Parathyroid adenoma (tissue), 2 donors: ENCODE data around the gene ALOXE3.

Experiments used
- H2AFZ ChIP-seq: fragments of 300-600 bp; sonication (generic); one replicate; pipeline ENCODE4 v1.7.0; 2017; ENCODE audit warnings: antibody characterized with exemption, mild to moderate bottlenecking
- H3K27ac ChIP-seq: fragments of 300-600 bp; sonication (generic); one replicate; pipeline ENCODE4 v1.7.0; 2017
- H3K27me3 ChIP-seq: fragments of 300-600 bp; sonication (generic); one replicate; pipeline ENCODE4 v1.7.0; 2017; ENCODE audit warnings: low read length; ENCODE audit not compliant: control insufficient read depth, insufficient read depth
- H3K36me3 ChIP-seq: fragments of 300-600 bp; sonication (generic); one replicate; pipeline ENCODE4 v1.7.0; 2017; ENCODE audit warnings: low read length; ENCODE audit not compliant: control insufficient read depth, insufficient read depth
- H3K4me1 ChIP-seq: fragments of 300-600 bp; sonication (generic); one replicate; pipeline ENCODE4 v1.7.0; 2017; ENCODE audit warnings: control low read depth
- H3K4me2 ChIP-seq: fragments of 300-600 bp; sonication (generic); one replicate; pipeline ENCODE4 v1.7.0; 2017; ENCODE audit warnings: low read length
- H3K4me3 ChIP-seq: fragments of 300-600 bp; sonication (generic); one replicate; pipeline ENCODE4 v1.7.0; 2017; ENCODE audit warnings: low read depth, low read length
- H3K79me2 ChIP-seq: fragments of 300-600 bp; sonication (generic); one replicate; pipeline ENCODE4 v1.7.0; 2017; ENCODE audit warnings: control low read depth
- H3K9ac ChIP-seq: fragments of 300-600 bp; sonication (generic); one replicate; pipeline ENCODE4 v1.7.0; 2017; ENCODE audit warnings: mild to moderate bottlenecking
- H3K9me3 ChIP-seq: fragments of 300-600 bp; sonication (generic); one replicate; pipeline ENCODE4 v1.7.0; 2017; ENCODE audit warnings: low read length; ENCODE audit not compliant: control insufficient read depth
- TF ChIP-seq, protein P1 (sequence below): fragments of 300-600 bp; sonication (generic); IDR thresholded peaks from one replicate; pipeline ENCODE4 v1.7.0; 2017; ENCODE audit warnings: antibody characterized with exemption, mild to moderate bottlenecking
- donor health status: primary hyperparathyroidism.

The ALOXE3 gene

DNA sequence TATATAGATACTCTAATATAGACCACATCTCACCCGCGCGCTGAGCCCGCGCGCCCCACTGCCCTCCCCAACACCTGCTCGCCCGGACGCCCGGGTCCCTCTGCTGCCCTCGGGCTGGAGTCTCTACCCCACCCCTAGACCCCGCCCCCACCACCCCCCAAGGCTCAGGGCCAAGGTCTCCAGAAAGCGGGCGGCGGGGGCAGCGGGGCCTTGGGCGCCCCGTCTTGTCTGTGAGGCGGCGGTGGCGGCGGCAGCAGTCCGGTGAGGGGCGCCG, 3.0 kb upstream of the ALOXE3 start:
- TF ChIP-seq, protein P1, sequence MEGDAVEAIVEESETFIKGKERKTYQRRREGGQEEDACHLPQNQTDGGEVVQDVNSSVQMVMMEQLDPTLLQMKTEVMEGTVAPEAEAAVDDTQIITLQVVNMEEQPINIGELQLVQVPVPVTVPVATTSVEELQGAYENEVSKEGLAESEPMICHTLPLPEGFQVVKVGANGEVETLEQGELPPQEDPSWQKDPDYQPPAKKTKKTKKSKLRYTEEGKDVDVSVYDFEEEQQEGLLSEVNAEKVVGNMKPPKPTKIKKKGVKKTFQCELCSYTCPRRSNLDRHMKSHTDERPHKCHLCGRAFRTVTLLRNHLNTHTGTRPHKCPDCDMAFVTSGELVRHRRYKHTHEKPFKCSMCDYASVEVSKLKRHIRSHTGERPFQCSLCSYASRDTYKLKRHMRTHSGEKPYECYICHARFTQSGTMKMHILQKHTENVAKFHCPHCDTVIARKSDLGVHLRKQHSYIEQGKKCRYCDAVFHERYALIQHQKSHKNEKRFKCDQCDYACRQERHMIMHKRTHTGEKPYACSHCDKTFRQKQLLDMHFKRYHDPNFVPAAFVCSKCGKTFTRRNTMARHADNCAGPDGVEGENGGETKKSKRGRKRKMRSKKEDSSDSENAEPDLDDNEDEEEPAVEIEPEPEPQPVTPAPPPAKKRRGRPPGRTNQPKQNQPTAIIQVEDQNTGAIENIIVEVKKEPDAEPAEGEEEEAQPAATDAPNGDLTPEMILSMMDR, result no peak
- Histone ChIP-seq H3K9ac (no peak overlapping the region), H3K27me3 (peaks cover 2% of the 10 kb centered on the region), H3K4me3 (peak overlapping the region; percentile 80), H2AFZ (peak overlapping the region; percentile 87), H3K79me2 (no peaks in the 10 kb centered on the region), H3K9me3 (no peaks in the 10 kb centered on the region), H3K36me3 (no peaks in the 10 kb centered on the region), H3K27ac (peak overlapping the region; percentile 52), H3K4me1 (peaks cover 40% of the 10 kb centered on the region), H3K4me2 (peak overlapping the region; percentile 82)

DNA sequence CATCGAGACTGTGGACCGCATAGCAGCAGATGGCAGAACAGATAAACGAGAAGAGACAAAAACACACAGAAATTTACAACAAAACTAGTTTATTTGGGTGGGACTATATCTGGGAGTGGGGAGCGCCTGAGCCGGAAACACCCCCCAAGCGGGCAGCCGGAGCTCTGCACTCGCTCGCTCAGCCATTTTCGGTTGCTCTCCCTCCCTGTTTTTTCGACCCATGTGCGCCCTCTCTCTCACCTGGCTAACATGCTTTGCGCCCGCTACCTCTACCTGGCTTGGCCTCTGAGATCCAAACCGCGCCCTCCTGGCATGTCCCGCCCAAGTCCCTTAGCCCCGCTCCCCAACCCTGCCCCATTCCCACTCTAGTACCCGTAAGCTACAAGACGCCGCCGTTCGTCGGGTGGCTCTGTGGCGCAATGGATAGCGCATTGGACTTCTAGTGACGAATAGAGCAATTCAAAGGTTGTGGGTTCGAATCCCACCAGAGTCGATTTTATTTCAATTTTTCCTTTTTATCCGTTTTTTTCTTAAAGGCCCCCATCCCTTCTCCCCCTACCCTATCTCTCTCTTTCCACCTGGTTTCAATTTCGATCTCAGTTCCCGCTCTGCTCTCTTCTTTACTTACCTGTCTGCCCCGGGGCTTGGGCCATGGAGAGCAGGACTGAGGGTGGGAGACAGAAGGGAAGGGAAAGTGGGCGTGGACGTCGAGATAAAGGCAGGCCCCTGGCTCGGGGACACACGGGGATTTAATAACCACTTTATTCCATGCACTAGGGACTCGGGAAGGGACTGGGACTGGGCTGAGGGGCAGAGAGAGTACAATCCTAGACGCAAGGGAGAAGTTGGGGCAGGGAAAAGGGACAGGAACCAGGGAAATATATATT, 2.4 kb upstream of the ALOXE3 start:
- Histone ChIP-seq H3K36me3 (no peaks in the 10 kb centered on the region), H3K27ac (peak overlapping the region; percentile 78), H3K9ac (no peak overlapping the region), H2AFZ (peak overlapping the region; percentile 87), H3K4me1 (peaks cover 35% of the 10 kb centered on the region), H3K9me3 (no peaks in the 10 kb centered on the region), H3K27me3 (peaks cover 2% of the 10 kb centered on the region), H3K4me2 (peak overlapping the region; percentile 82), H3K4me3 (peak overlapping the region; percentile 58), H3K79me2 (no peaks in the 10 kb centered on the region)
- TF ChIP-seq, protein P1, result no peak

DNA sequence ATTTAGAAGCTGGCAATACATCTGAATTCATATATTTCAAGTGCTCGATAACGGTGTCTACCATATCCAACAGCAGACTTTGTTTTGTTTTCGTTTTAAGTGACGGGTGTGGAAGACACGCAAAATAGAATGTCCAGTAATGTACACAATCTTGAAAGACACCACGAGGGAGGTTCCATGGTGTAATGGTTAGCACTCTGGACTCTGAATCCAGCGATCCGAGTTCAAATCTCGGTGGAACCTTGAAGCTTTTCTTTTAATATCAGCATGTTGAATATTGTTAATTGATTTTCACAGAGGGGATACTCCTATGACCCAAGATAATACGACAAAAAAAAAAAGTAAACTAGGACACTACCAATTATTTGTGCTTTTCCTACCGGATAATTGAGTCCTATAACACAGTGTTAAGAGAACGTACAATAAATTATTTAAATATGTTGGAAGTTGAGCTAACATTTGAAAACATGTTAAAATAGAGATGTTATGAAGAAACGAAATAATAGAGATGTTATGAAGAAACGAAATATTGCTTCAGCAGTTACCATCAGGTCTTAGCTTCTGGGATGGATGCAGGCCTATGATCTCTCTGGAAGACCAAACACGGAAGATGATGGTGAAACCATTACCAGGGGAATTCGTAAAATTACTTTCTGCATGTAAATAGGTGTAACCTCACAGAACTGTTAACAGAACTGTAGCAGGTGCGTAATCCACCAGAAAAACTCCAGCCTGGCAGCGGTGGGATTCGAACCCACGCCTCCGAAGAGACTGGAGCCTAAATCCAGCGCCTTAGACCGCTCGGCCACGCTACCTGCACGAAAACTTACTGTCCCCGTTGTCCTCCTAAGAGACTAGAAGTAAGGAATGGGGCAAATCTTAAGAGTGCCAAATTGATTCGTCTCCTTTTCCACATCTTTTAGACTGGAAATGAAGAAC, 1.5 kb upstream of the ALOXE3 start:
- TF ChIP-seq, protein P1, result no peak
- no peaks in the 10 kb centered on the region for H3K9me3 ChIP-seq
- H3K4me1 ChIP-seq, result peaks cover 31% of the 10 kb centered on the region
- H3K4me2 ChIP-seq, result peak overlapping the region; percentile 82
- H3K36me3 ChIP-seq, result no peaks in the 10 kb centered on the region
- H3K27me3 ChIP-seq, result peaks cover 2% of the 10 kb centered on the region
- peak overlapping the region; percentile 78 for H3K27ac ChIP-seq
- H3K79me2 ChIP-seq, result no peaks in the 10 kb centered on the region
- peak overlapping the region; percentile 87 for H2AFZ ChIP-seq
- no peak overlapping the region for H3K9ac ChIP-seq
- H3K4me3 ChIP-seq, result peak overlapping the region; percentile 58

DNA sequence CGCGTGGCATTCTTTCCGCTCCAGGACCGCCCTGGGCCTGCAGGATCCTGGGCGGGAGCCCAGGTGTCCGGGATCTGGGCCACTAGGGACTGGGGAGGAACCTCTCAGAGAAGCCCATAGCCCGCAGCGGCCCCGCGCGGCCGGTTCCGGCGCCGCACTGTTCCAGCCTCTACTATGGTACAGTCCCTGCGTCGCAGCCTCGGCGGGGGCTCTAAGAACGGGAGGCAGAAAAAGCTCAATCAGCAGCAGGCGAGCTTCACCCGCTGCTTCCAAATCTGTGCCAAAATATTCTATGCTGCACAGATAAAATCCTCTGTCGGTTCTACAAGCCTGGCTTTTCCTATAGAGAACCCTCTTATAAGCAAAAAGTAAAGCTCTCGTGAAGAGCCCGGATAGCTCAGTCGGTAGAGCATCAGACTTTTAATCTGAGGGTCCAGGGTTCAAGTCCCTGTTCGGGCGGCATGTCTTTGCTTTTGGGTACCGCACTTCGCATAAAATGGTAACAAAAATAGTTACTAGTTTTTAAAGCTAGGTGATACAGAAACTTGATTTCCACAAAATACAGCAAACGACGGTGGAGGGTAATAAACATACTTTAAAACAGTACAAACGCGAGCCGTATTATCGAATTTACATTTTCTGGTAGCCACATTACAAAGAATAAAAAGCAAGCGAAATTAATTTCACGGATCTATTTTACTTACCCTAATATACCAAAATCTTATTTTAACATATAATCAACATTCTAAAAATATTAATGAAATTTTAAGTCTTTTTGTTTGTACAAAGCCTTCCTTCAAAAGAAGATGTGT, 661 bp upstream of the ALOXE3 start:
- Histone ChIP-seq H3K79me2 (no peaks in the 10 kb centered on the region), H3K4me2 (peak overlapping the region; percentile 82), H3K9me3 (no peaks in the 10 kb centered on the region), H3K4me1 (peaks cover 23% of the 10 kb centered on the region), H3K27ac (peak overlapping the region; percentile 78), H3K36me3 (no peaks in the 10 kb centered on the region), H3K9ac (no peak overlapping the region), H2AFZ (peak overlapping the region; percentile 79), H3K27me3 (peaks cover 2% of the 10 kb centered on the region), H3K4me3 (peak overlapping the region; percentile 48)
- TF ChIP-seq, protein P1, result peak; percentile 97
